Type B pancreatic cell (in vitro differentiated cells): Measurements from ENCODE around the gene LIMK2. TPM values are rescaled to one million over a fixed set of nuclear protein-coding genes. Genes with fewer than 3 reads are reported as not detected.
"Not testable (repeated sequence)": the region's sequence is repeated elsewhere in the genome, so short reads cannot be mapped to it uniquely, and the experiment has no call there.

Experiments used
- DNase-seq: peaks from one replicate; pipeline ENCODE4 v3.0.0; 2021; ENCODE audit warnings: mixed read lengths; ENCODE audit not compliant: unreplicated experiment; ENCODE audit errors: extremely low spot score
- H3K27ac Mint-ChIP-seq: 2 replicates; pipeline ENCODE4 v1.8.0; 2021; ENCODE audit warnings: mild to moderate bottlenecking, mixed read lengths
- H3K27me3 Mint-ChIP-seq: 2 replicates; pipeline ENCODE4 v1.8.0; 2021; ENCODE audit warnings: mixed read lengths
- H3K36me3 Mint-ChIP-seq: 2 replicates; pipeline ENCODE4 v1.8.0; 2021; ENCODE audit warnings: mixed read lengths
- H3K4me1 Mint-ChIP-seq: one replicate; pipeline ENCODE4 v1.8.0; 2021; ENCODE audit warnings: mixed read lengths; ENCODE audit not compliant: unreplicated experiment
- H3K4me3 Mint-ChIP-seq: 2 replicates; pipeline ENCODE4 v1.8.0; 2021; ENCODE audit warnings: mild to moderate bottlenecking, mixed read lengths
- H3K9me3 Mint-ChIP-seq: 2 replicates; pipeline ENCODE4 v1.8.0; 2021; ENCODE audit warnings: mixed read lengths
- total RNA-seq: library from RNA; stranded (reverse); gene quantifications from 2 replicates; pipeline ENCODE4 v1.2.1, GENCODE V29; 2021; ENCODE audit warnings: low replicate concordance
- TF ChIP-seq, protein P1 (sequence below): fragments of 200-600 bp; sonication (generic); conservative IDR thresholded peaks from 2 replicates; pipeline ENCODE4 v1.5.0; 2021; ENCODE audit warnings: antibody characterized with exemption, mild to moderate bottlenecking

The LIMK2 gene
- total RNA-seq, 1 donor from 2014 or later = 46.6 TPM

DNA sequence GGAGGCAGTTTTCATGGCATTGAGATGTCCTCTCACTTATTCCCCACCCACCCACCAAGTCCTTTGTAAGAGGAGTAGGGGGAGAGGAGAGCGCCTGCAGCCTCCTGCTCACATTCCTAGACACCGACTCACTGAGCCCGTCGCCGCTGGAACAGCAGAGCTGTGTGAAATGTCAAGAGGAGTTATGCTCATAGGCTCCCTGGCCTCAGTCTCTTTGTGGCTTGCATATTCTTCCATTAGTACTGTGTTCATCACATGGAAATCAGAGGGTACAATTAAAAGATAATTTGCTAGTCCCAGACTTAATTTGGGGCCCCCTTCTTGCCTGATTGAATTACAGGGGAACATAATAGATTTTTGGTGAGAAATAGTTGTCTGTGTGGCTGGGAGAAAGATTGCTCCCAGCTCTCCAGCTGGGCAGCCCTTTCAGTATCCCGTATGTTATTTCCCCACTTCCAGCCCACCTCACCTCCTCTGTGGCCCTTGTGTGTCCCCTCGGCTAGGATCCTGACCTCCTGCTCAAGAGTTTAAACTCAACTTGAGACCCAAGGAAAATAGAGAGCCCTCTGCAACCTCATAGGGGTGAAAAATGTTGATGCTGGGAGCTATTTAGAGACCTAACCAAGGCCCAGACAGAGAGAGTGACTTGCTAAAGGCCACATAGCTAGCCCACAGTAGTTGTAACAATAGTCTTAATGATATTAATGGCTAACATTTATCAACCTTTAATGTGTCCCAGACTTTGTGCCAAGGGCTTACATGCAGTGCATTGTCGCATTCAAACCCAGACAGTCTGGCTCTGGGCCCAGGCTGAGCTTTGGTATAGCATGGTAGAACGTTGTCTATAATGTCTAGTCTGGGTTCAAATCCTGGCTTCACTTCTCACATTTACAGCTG is 32.2 kb downstream of the LIMK2 start:
- TF ChIP-seq, protein P1, sequence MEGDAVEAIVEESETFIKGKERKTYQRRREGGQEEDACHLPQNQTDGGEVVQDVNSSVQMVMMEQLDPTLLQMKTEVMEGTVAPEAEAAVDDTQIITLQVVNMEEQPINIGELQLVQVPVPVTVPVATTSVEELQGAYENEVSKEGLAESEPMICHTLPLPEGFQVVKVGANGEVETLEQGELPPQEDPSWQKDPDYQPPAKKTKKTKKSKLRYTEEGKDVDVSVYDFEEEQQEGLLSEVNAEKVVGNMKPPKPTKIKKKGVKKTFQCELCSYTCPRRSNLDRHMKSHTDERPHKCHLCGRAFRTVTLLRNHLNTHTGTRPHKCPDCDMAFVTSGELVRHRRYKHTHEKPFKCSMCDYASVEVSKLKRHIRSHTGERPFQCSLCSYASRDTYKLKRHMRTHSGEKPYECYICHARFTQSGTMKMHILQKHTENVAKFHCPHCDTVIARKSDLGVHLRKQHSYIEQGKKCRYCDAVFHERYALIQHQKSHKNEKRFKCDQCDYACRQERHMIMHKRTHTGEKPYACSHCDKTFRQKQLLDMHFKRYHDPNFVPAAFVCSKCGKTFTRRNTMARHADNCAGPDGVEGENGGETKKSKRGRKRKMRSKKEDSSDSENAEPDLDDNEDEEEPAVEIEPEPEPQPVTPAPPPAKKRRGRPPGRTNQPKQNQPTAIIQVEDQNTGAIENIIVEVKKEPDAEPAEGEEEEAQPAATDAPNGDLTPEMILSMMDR = no peak
- Mint-ChIP-seq H3K4me1 (peaks cover 36% of the 10 kb centered on the region), H3K36me3 (peaks cover 4% of the 10 kb centered on the region), H3K27ac (peak overlapping the region; percentile 80), H3K9me3 (no peaks in the 10 kb centered on the region), H3K4me3 (peak overlapping the region; percentile 18), H3K27me3 (no peaks in the 10 kb centered on the region)
- DNase-seq = no peak

DNA sequence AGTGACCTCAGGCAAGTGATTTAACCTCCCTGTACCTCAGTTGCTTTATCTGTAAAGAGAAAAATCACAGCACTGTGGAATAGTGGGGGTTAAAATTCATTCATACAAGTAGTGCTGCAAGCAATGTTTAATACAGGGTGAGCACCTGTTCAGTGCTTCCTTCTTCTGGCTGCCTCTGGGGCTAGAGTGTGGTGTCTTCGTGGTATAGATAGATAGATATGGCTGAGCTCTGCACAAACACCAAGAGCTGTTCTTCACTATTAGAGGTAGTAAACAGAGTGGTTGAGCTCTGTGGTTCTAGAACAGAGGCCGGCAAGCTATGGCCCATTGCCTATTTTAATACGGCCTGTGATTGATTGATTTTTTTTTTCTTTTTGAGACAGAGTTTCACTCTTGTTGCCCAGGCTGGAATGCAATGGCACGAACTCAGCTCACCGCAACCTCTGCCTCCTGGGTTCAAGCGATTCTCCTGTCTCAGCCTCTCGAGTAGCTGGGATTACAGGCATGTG is 32.9 kb downstream of the LIMK2 start:
- TF ChIP-seq, protein P1 = no peak
- peak overlapping the region; percentile 80 for H3K27ac Mint-ChIP-seq

DNA sequence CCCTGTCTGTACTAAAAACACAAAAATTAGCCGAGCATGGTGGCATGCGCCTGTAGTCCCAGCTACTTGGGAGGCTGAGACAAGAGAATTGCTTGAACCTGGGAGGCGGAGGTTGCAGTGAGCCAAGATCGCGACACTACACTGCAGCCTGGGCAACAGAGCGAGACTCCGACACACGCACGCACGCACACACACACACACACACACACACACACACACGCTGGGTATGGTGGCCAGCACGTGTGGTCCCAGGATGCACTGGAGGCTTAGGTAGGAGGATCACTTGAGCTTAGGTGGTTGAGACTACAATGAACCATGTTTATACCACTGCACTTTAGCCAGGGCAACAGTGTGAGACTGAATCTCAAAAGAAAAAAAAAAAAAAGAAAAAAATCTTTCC is 33.9 kb downstream of the LIMK2 start:
- H3K9me3 Mint-ChIP-seq, H3K27me3 Mint-ChIP-seq, DNase-seq, H3K4me3 Mint-ChIP-seq, H3K27ac Mint-ChIP-seq, H3K36me3 Mint-ChIP-seq: not testable (repeated sequence)
- peaks cover 45% of the 10 kb centered on the region for H3K4me1 Mint-ChIP-seq

More for the DNA sequence above, 32.9 kb downstream of the LIMK2 start:
- H3K9me3 Mint-ChIP-seq = no peaks in the 10 kb centered on the region
- H3K36me3 Mint-ChIP-seq = no peaks in the 10 kb centered on the region
- DNase-seq = no peak
- H3K4me3 Mint-ChIP-seq = no peak overlapping the region
- no peaks in the 10 kb centered on the region for H3K27me3 Mint-ChIP-seq
- peaks cover 37% of the 10 kb centered on the region for H3K4me1 Mint-ChIP-seq

DNA sequence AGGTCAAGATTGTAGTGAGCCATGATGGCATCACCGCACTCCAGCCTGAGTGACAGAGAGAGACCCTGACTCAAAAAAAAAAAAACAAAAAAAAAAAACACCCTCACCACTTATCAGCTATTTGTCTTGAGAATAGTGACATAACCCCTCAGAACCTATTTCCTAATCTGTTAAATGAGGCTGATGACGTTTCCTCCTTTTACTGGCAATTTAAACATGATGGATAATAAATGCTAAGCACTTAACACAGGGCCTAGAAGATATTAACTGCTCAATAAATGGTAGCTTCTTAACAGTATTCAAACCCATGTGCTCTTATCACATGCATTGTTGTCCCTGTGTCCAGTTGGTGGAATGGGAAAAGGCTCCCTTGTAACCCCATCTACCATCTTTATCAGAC is 34.6 kb downstream of the LIMK2 start:
- no peaks in the 10 kb centered on the region for H3K36me3 Mint-ChIP-seq
- no peak overlapping the region for H3K27ac Mint-ChIP-seq
- TF ChIP-seq, protein P1 = no peak
- H3K27me3 Mint-ChIP-seq = no peaks in the 10 kb centered on the region
- DNase-seq = no peak
- peaks cover 45% of the 10 kb centered on the region for H3K4me1 Mint-ChIP-seq
- H3K4me3 Mint-ChIP-seq = no peak overlapping the region
- no peaks in the 10 kb centered on the region for H3K9me3 Mint-ChIP-seq

DNA sequence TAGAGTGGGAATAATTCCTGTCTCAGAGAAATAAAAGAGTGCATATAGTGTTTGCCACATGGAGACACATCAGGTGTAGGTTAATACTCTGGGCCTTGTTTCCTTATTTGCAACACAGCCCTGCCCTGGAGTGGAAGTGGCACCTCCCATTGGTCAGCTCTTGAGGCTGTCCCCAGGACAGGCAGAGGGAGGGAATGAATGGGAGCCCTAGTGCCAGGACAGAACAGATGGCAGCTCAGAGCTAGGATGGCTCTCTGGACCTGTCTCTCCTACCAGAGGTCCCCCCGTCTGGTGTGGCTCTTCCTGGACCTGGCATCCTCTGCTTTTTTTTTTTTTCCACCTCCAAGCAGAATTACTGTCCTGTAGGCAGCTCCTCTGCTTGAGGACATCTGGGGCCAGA is 35.6 kb downstream of the LIMK2 start:
- H3K27me3 Mint-ChIP-seq = no peaks in the 10 kb centered on the region

More for the DNA sequence above, 35.6 kb downstream of the LIMK2 start:
- H3K4me1 Mint-ChIP-seq = peaks cover 41% of the 10 kb centered on the region
- H3K9me3 Mint-ChIP-seq = no peaks in the 10 kb centered on the region
- no peak for DNase-seq
- peak overlapping the region; percentile 93 for H3K27ac Mint-ChIP-seq
- peak overlapping the region; percentile 91 for H3K4me3 Mint-ChIP-seq
- no peaks in the 10 kb centered on the region for H3K36me3 Mint-ChIP-seq
- TF ChIP-seq, protein P1 = no peak
